ENCODE data around the gene FOLR3. TPM values are rescaled to one million over a fixed set of nuclear protein-coding genes. Genes with fewer than 3 reads are reported as not detected.

The FOLR3 gene
- total RNA-seq, 1 experiment from 2014 or later, result not detected

DNA sequence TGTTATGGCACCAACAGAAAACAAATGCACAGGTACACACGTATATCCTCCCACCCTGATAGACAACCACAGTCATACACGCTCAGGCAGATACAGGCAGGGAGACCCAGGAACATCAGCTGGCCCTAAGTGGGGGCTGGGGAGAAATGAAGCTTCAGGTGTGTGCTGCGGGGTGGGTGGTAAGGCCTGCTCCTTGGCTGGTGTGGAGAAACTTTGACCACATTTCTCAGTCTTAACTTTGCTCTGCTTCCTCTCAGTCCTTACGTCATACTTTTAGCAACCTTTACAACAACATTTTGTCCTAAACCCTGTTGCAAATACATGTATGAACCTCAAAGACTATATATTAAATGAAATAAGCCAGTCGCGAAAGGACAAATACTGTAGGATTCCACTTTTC, 16.3 kb upstream of the FOLR3 start:
- no peak overlapping the region for H3K4me2 ChIP-seq (ENCODE audit: low read length)
- H3K9me3 ChIP-seq (ENCODE audit: control insufficient read depth in 1 of 2, insufficient read depth in 1 of 2, low read depth in 1 of 2, low read length in 2 of 2), result no peaks in the 10 kb centered on the region
- H3K36me3 ChIP-seq (ENCODE audit: control insufficient read depth in 1 of 2, insufficient read depth in 2 of 2, low read length in 2 of 2), result no peaks in the 10 kb centered on the region
- H3K27me3 ChIP-seq (ENCODE audit: insufficient read depth, low read length), result no peaks in the 10 kb centered on the region
- RAD21 ChIA-PET (ENCODE audit: low non-redundant PET in 1 of 2, low total read pairs in 2 of 2, uncharacterized antibody in 2 of 2, unreplicated experiment in 2 of 2), result no interaction called here
- DNase-seq (ENCODE audit: low read depth, low spot score), result no peak
- no peaks in the 10 kb centered on the region for H3K79me2 ChIP-seq (ENCODE audit: insufficient read depth, low read length)
- CTCF ChIA-PET, result no interaction called here
- no peak for ATAC-seq
- no peaks in the 10 kb centered on the region for H3K9me2 ChIP-seq (ENCODE audit: insufficient read depth)
- intact Hi-C loops (cut with micrococcal nuclease), result loop anchor here (10.0 kb wide), 1 partner anchor 316 kb away; the partner anchor contains the start of gene CLPB
- H3K4me1 ChIP-seq (ENCODE audit: control insufficient read depth in 1 of 2, insufficient read depth in 2 of 2, low read length in 2 of 2), result no peaks in the 10 kb centered on the region
- H3K9ac ChIP-seq (ENCODE audit: low read length), result no peak overlapping the region
- BruUV-seq (replicated peaks), result no TSS peak
- TF ChIP-seq CBX3 (IDR thresholded peaks at IDR 0.05; ENCODE audit: low read depth) (no peak), SRF (IDR thresholded peaks at IDR 0.05; ENCODE audit: low read depth) (no peak), RAD21 (IDR thresholded peaks at IDR 0.05; ENCODE audit: low read depth) (no peak), FOSL1 (IDR thresholded peaks at IDR 0.05; ENCODE audit: low read depth) (no peak), ELF1 (IDR thresholded peaks at IDR 0.05; ENCODE audit: borderline replicate concordance, low read depth) (no peak), ZFX (IDR thresholded peaks at IDR 0.05) (no peak), EGR1 (IDR thresholded peaks at IDR 0.05; ENCODE audit: low read depth) (no peak), POLR2A (IDR thresholded peaks at IDR 0.05; ENCODE audit: borderline replicate concordance, extremely low read depth, insufficient read depth, insufficient read length) (no peak), EZH2 (IDR thresholded peaks at IDR 0.05) (no peak), ZNF274 (IDR thresholded peaks at IDR 0.05; ENCODE audit: low read depth, low read length) (no peak), TCF7L2 (IDR thresholded peaks at IDR 0.05; ENCODE audit: borderline replicate concordance, extremely low read depth, insufficient read depth, insufficient read length) (no peak), POLR2AphosphoS5 (IDR thresholded peaks at IDR 0.05; ENCODE audit: low read depth, low read length) (no peak), SIN3A (IDR thresholded peaks at IDR 0.05; ENCODE audit: low read depth) (no peak)
- TF ChIP-seq, protein P1, sequence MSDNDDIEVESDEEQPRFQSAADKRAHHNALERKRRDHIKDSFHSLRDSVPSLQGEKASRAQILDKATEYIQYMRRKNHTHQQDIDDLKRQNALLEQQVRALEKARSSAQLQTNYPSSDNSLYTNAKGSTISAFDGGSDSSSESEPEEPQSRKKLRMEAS (IDR thresholded peaks at IDR 0.05), result no peak
- TF ChIP-seq, protein P2, sequence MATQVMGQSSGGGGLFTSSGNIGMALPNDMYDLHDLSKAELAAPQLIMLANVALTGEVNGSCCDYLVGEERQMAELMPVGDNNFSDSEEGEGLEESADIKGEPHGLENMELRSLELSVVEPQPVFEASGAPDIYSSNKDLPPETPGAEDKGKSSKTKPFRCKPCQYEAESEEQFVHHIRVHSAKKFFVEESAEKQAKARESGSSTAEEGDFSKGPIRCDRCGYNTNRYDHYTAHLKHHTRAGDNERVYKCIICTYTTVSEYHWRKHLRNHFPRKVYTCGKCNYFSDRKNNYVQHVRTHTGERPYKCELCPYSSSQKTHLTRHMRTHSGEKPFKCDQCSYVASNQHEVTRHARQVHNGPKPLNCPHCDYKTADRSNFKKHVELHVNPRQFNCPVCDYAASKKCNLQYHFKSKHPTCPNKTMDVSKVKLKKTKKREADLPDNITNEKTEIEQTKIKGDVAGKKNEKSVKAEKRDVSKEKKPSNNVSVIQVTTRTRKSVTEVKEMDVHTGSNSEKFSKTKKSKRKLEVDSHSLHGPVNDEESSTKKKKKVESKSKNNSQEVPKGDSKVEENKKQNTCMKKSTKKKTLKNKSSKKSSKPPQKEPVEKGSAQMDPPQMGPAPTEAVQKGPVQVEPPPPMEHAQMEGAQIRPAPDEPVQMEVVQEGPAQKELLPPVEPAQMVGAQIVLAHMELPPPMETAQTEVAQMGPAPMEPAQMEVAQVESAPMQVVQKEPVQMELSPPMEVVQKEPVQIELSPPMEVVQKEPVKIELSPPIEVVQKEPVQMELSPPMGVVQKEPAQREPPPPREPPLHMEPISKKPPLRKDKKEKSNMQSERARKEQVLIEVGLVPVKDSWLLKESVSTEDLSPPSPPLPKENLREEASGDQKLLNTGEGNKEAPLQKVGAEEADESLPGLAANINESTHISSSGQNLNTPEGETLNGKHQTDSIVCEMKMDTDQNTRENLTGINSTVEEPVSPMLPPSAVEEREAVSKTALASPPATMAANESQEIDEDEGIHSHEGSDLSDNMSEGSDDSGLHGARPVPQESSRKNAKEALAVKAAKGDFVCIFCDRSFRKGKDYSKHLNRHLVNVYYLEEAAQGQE (IDR thresholded peaks at IDR 0.05; ENCODE audit: low read depth), result no peak
- no peaks in the 10 kb centered on the region for H4K20me1 ChIP-seq (ENCODE audit: insufficient read depth)
- no peak overlapping the region for H3K4me3 ChIP-seq (replicated peaks in 1 of 2; ENCODE audit: low read depth in 1 of 2, low read length in 2 of 2)
- POLR2A ChIA-PET, result no interaction called here
- no peak overlapping the region for H3K27ac ChIP-seq (ENCODE audit: low read depth, low read length)
- H2AFZ ChIP-seq (ENCODE audit: low read depth, low read length, poor library complexity, severe bottlenecking), result no peak overlapping the region

Measured in HCT116 (cell line).